Ramos (cell line): ENCODE results near the gene KIF21B.

ENCODE experiments used
- in situ Hi-C: fragments of 300-500 bp; cut with MboI; formaldehyde crosslinking; loops from one replicate; pipeline ENCODE4 v1.14.3; 2022; ENCODE audit warnings: low sequenced_read_pairs; ENCODE audit not compliant: unreplicated experiment

Gene KIF21B

GRCh38 chr1:201020721-201021629, 2.5 kb downstream of the KIF21B start:
- in situ Hi-C loops: no loop called here

GRCh38 chr1:201020040-201020591, 3.4 kb downstream of the KIF21B start:
- in situ Hi-C loops: no loop called here

- in situ Hi-C loops: no loop called here
These were observed 4.1 kb downstream of the KIF21B start for GRCh38 chr1:201019321-201019977.

- in situ Hi-C loops: no loop called here
These were observed 5.7 kb downstream of the KIF21B start for GRCh38 chr1:201017828-201018163.

GRCh38 chr1:201016943-201017827, 6.3 kb downstream of the KIF21B start:
- in situ Hi-C loops: no loop called here

GRCh38 chr1:201016211-201016651, 7.3 kb downstream of the KIF21B start:
- in situ Hi-C loops: no loop called here

GRCh38 chr1:201015551-201016091, 7.9 kb downstream of the KIF21B start:
- in situ Hi-C loops: no loop called here

- in situ Hi-C loops: no loop called here
These were observed 8.7 kb downstream of the KIF21B start for GRCh38 chr1:201014816-201015200.

- in situ Hi-C loops: no loop called here
These were observed 9.3 kb downstream of the KIF21B start for GRCh38 chr1:201013991-201014815.

- in situ Hi-C loops: no loop called here
These were observed 10.5 kb downstream of the KIF21B start for GRCh38 chr1:201013031-201013485.

- in situ Hi-C loops: no loop called here
These were observed 11.9 kb downstream of the KIF21B start for GRCh38 chr1:201011616-201012015.

- in situ Hi-C loops: no loop called here
These were observed 13.4 kb downstream of the KIF21B start for GRCh38 chr1:201009962-201010645.

GRCh38 chr1:201008666-201009360, 14.7 kb downstream of the KIF21B start:
- in situ Hi-C loops: no loop called here

- in situ Hi-C loops: no loop called here
These were observed 16.0 kb downstream of the KIF21B start for GRCh38 chr1:201007481-201007880.

GRCh38 chr1:201006450-201006849, 17.1 kb downstream of the KIF21B start:
- in situ Hi-C loops: no loop called here

GRCh38 chr1:201004732-201005131, 18.8 kb downstream of the KIF21B start:
- in situ Hi-C loops: no loop called here

- in situ Hi-C loops: no loop called here
These were observed 19.4 kb downstream of the KIF21B start for GRCh38 chr1:201004154-201004553.

GRCh38 chr1:201002510-201002909, 21.0 kb downstream of the KIF21B start:
- in situ Hi-C loops: no loop called here
